Naive thymus-derived CD4-positive, alpha-beta T cell (primary cell): Measurements from ENCODE around the gene PLA2G2F. TPM values are rescaled to one million over a fixed set of nuclear protein-coding genes. Genes with fewer than 3 reads are reported as not detected.

Experiments
- ATAC-seq: fragments of 150-1000 bp; cut with Tn5 transposase; 2 replicates; pipeline ENCODE4 v1.10.0; 2021; ENCODE audit warnings: mild to moderate bottlenecking, moderate library complexity
- CTCF ChIA-PET: fragments of 350-600 bp; sonication (Branson Sonifier 250); formaldehyde crosslinking; loops from one replicate; lab custom pipeline; 2021; ENCODE audit warnings: antibody characterized with exemption; lab: Charles Lee
- POLR2A ChIA-PET: fragments of 350-600 bp; sonication (Branson Sonifier 250); formaldehyde crosslinking; loops from one replicate; lab custom pipeline; 2021; ENCODE audit warnings: antibody characterized with exemption, inconsistent platforms; lab: Charles Lee
- DNase-seq, 9 donors: peaks; one replicate each; pipeline versions ENCODE4 v3.0.0 to v3.0.0-alpha.2; 2020 to 2022; ENCODE audit warnings: mixed read lengths in 1 of 9
- H3K27ac ChIP-seq: one replicate; pipeline ENCODE4 v1.7.0; 2013; ENCODE audit warnings: mild to moderate bottlenecking, low read depth, low read length, moderate library complexity
- H3K27me3 ChIP-seq, 2 donors: one replicate each; pipeline ENCODE4 v1.7.0; 2013; ENCODE audit warnings: low read length in 2 of 2, mild to moderate bottlenecking in 2 of 2, moderate library complexity in 2 of 2; ENCODE audit not compliant: control insufficient read depth in 2 of 2, insufficient read depth in 2 of 2
- H3K36me3 ChIP-seq, 3 experiments: 1 replicate in 2 of 3; 2 replicates in 1 of 3; pipeline ENCODE4 v1.7.0; 2013; ENCODE audit warnings: low read length in 3 of 3, mild to moderate bottlenecking in 3 of 3, moderate library complexity in 1 of 3; ENCODE audit not compliant: insufficient read depth in 3 of 3, control insufficient read depth in 2 of 3
- H3K4me1 ChIP-seq, 2 donors: one replicate each; pipeline ENCODE4 v1.7.0; 2013; ENCODE audit warnings: low read length in 2 of 2, mild to moderate bottlenecking in 2 of 2, moderate library complexity in 1 of 2; ENCODE audit not compliant: control insufficient read depth in 2 of 2, insufficient read depth in 2 of 2
- H3K4me3 ChIP-seq: 2 replicates; pipeline ENCODE4 v1.7.0; 2013; ENCODE audit warnings: mild to moderate bottlenecking, low read length
- H3K9me3 ChIP-seq, 3 experiments: 1 replicate in 2 of 3; 2 replicates in 1 of 3; pipeline ENCODE4 v1.7.0; 2013; ENCODE audit warnings: low read length in 3 of 3; ENCODE audit not compliant: control insufficient read depth in 2 of 3
- H3K27ac Mint-ChIP-seq, 9 donors: one replicate each; pipeline ENCODE4 v1.8.0; 2020 to 2022; ENCODE audit warnings: mixed read lengths in 9 of 9, mild to moderate bottlenecking in 8 of 9, moderate library complexity in 5 of 9, inconsistent platforms in 2 of 9
- H3K27me3 Mint-ChIP-seq, 5 donors: one replicate each; pipeline ENCODE4 v1.8.0; 2021 to 2022; ENCODE audit warnings: mixed read lengths in 5 of 5, mild to moderate bottlenecking in 1 of 5
- H3K36me3 Mint-ChIP-seq, 5 donors: one replicate each; pipeline ENCODE4 v1.8.0; 2020 to 2022; ENCODE audit warnings: mixed read lengths in 5 of 5, mild to moderate bottlenecking in 3 of 5, inconsistent platforms in 1 of 5
- H3K4me1 Mint-ChIP-seq, 7 donors: one replicate each; pipeline ENCODE4 v1.8.0; 2020 to 2022; ENCODE audit warnings: mixed read lengths in 7 of 7, mild to moderate bottlenecking in 3 of 7, inconsistent platforms in 1 of 7
- H3K4me3 Mint-ChIP-seq, 10 donors: one replicate each; pipeline ENCODE4 v1.8.0; 2020 to 2022; ENCODE audit warnings: mild to moderate bottlenecking in 10 of 10, mixed read lengths in 10 of 10, moderate library complexity in 6 of 10, inconsistent platforms in 2 of 10
- H3K9me3 Mint-ChIP-seq, 11 donors: one replicate each; pipeline ENCODE4 v1.8.0; 2020 to 2022; ENCODE audit warnings: mixed read lengths in 11 of 11, mild to moderate bottlenecking in 4 of 11, inconsistent platforms in 1 of 11, moderate library complexity in 1 of 11
- intact Hi-C, 2 donors: fragments of 100-400 bp; cut with micrococcal nuclease; formaldehyde crosslinking; loops; one replicate each; pipeline ENCODE4 v1.15.1; 2023
- polyA plus RNA-seq, 2 donors: library from polyadenylated mRNA; unstranded; fragments of 300-500 nt; fragmentation: Illumina TruSeq; gene quantifications; one replicate each; pipeline ENCODE4 v1.2.3, GENCODE V29; 2021
- total RNA-seq, 6 experiments: library from RNA in 5 of 6; stranded (reverse) in 5 of 6; gene quantifications; 1 replicate in 5 of 6; 2 replicates in 1 of 6; pipeline ENCODE4 v1.2.3 and lab custom pipeline; 2021 to 2026

Gene PLA2G2F
- total and polyA plus RNA-seq, 7 experiments from 2014 or later: not detected

GRCh38 chr1:20152599-20152930 is 13.4 kb downstream of the PLA2G2F start:
- CTCF ChIA-PET: interaction anchor here (0.7 to 4.5 kb wide), 8 partner anchors 9 to 235 kb away, joined by 3 to 65 read pairs (median 4); no protein-coding TSS in a partner anchor
- intact Hi-C loops: loop anchor here (1.0 to 2.0 kb wide), 8 partner anchors 33 to 492 kb away; partner anchors contain the start of gene OTUD3 (in 2 of the 2)
- Mint-ChIP-seq H3K9me3 (peaks cover 0 to 3% (median 0%) of the 10 kb centered on the region in 11 donors), H3K4me3 (peak overlapping the region in 7 of 10 donors; percentile 76 to 90 (median 84)), H3K27ac (peak overlapping the region in 2 of 9 donors; percentile 60 to 61), H3K4me1 (peaks cover 6 to 20% (median 12%) of the 10 kb centered on the region in 7 donors), H3K27me3 (no peaks in the 10 kb centered on the region), H3K36me3 (peaks cover 0 to 3% (median 0%) of the 10 kb centered on the region in 5 donors)
- Histone ChIP-seq H3K9me3 (no peaks in the 10 kb centered on the region), H3K27me3 (no peaks in the 10 kb centered on the region), H3K27ac (no peak overlapping the region), H3K4me1 (peaks cover 5 to 11% of the 10 kb centered on the region in 2 donors), H3K36me3 (no peaks in the 10 kb centered on the region), H3K4me3 (no peak overlapping the region)
- POLR2A ChIA-PET: no interaction called here
- ATAC-seq (peak; percentile 4), DNase-seq (no peak)

GRCh38 chr1:20153000-20153418 is 13.9 kb downstream of the PLA2G2F start:
- H3K36me3 Mint-ChIP-seq: peaks cover 0 to 3% (median 0%) of the 10 kb centered on the region in 5 donors
- H3K27ac Mint-ChIP-seq: no peak overlapping the region
- intact Hi-C loops: loop anchor here (1.0 to 2.0 kb wide), 8 partner anchors 32 to 492 kb away; partner anchors contain the start of gene OTUD3 (in 2 of the 2)
- DNase-seq: no peak
- peaks cover 6 to 20% (median 12%) of the 10 kb centered on the region in 7 donors for H3K4me1 Mint-ChIP-seq
- Histone ChIP-seq H3K27ac (no peak overlapping the region), H3K27me3 (no peaks in the 10 kb centered on the region), H3K36me3 (no peaks in the 10 kb centered on the region), H3K9me3 (no peaks in the 10 kb centered on the region), H3K4me1 (peaks cover 5 to 11% of the 10 kb centered on the region in 2 donors), H3K4me3 (no peak overlapping the region)
- POLR2A ChIA-PET: no interaction called here
- H3K4me3 Mint-ChIP-seq: peak overlapping the region in 1 of 10 donors; percentile 82
- H3K9me3 Mint-ChIP-seq: peaks cover 0 to 7% (median 0%) of the 10 kb centered on the region in 11 donors
- CTCF ChIA-PET: interaction anchor here (0.7 to 4.5 kb wide), 6 partner anchors 10 to 235 kb away, joined by 3 to 65 read pairs (median 6); no protein-coding TSS in a partner anchor
- no peak for ATAC-seq
- H3K27me3 Mint-ChIP-seq: no peaks in the 10 kb centered on the region

GRCh38 chr1:20154301-20154831 is 15.2 kb downstream of the PLA2G2F start:
- intact Hi-C loops: no loop called here

GRCh38 chr1:20158358-20159070 is 19.4 kb downstream of the PLA2G2F start:
- no peaks in the 10 kb centered on the region for H3K36me3 ChIP-seq
- DNase-seq (no peak), ATAC-seq (no peak)
- Mint-ChIP-seq H3K4me3 (no peak overlapping the region), H3K27ac (no peak overlapping the region), H3K4me1 (peaks cover 5 to 13% (median 9%) of the 10 kb centered on the region in 7 donors), H3K36me3 (peaks cover 5 to 20% (median 10%) of the 10 kb centered on the region in 5 donors), H3K9me3 (peaks cover 0 to 60% (median 27%) of the 10 kb centered on the region in 11 donors), H3K27me3 (peaks cover 0 to under 1% (median 0%) of the 10 kb centered on the region in 5 donors)
- no peak overlapping the region for H3K4me3 ChIP-seq
- no peak overlapping the region for H3K27ac ChIP-seq
- ChIA-PET CTCF (interaction anchor here (0.7 to 1.3 kb wide), 2 partner anchors 12 to 31 kb away, joined by 4 read pairs; no protein-coding TSS in a partner anchor), POLR2A (no interaction called here)
- H3K9me3 ChIP-seq: peaks cover 0 to 39% (median 8%) of the 10 kb centered on the region in 3 experiments
- H3K27me3 ChIP-seq: no peaks in the 10 kb centered on the region
- peaks cover 5% of the 10 kb centered on the region in 2 donors for H3K4me1 ChIP-seq
- intact Hi-C loops: no loop called here

More at GRCh38 chr1:20154301-20154831, 15.2 kb downstream of the PLA2G2F start:
- DNase-seq (no peak), ATAC-seq (no peak)
- no peaks in the 10 kb centered on the region for H3K27me3 ChIP-seq
- H3K9me3 ChIP-seq: peaks cover 0 to 10% (median 0%) of the 10 kb centered on the region in 3 experiments
- Mint-ChIP-seq H3K4me3 (peak overlapping the region in 9 of 10 donors; percentile 8 to 74 (median 42)), H3K4me1 (peaks cover 6 to 20% (median 12%) of the 10 kb centered on the region in 7 donors), H3K36me3 (peaks cover 0 to 5% (median 0%) of the 10 kb centered on the region in 5 donors), H3K27ac (peak overlapping the region in 6 of 9 donors; percentile 1 to 81 (median 40)), H3K27me3 (no peaks in the 10 kb centered on the region), H3K9me3 (peaks cover 0 to 18% (median 6%) of the 10 kb centered on the region in 11 donors)
- no peaks in the 10 kb centered on the region for H3K36me3 ChIP-seq
- ChIA-PET POLR2A (no interaction called here), CTCF (interaction anchor here (0.8 to 1.7 kb wide), 2 partner anchors 51 to 255 kb away, joined by 3 read pairs; no protein-coding TSS in a partner anchor)
- H3K4me1 ChIP-seq: peaks cover 5 to 11% of the 10 kb centered on the region in 2 donors
- H3K27ac ChIP-seq: no peak overlapping the region
- no peak overlapping the region for H3K4me3 ChIP-seq

GRCh38 chr1:20160034-20160433 is 20.9 kb downstream of the PLA2G2F start:
- peaks cover 9 to 28% (median 11%) of the 10 kb centered on the region in 5 donors for H3K36me3 Mint-ChIP-seq
- Histone ChIP-seq H3K4me1 (no peaks in the 10 kb centered on the region), H3K27ac (no peak overlapping the region), H3K27me3 (no peaks in the 10 kb centered on the region), H3K4me3 (no peak overlapping the region), H3K9me3 (peaks cover 0 to 44% (median 8%) of the 10 kb centered on the region in 3 experiments), H3K36me3 (no peaks in the 10 kb centered on the region)
- intact Hi-C loops: no loop called here
- no peak for ATAC-seq
- CTCF ChIA-PET: interaction anchor here (0.8 to 1.3 kb wide), 2 partner anchors 9 to 29 kb away, joined by 3 to 4 read pairs; no protein-coding TSS in a partner anchor
- peaks cover 0 to 5% (median 0%) of the 10 kb centered on the region in 5 donors for H3K27me3 Mint-ChIP-seq
- H3K27ac Mint-ChIP-seq: no peak overlapping the region
- no peak overlapping the region for H3K4me3 Mint-ChIP-seq
- DNase-seq: no peak
- H3K9me3 Mint-ChIP-seq: peaks cover 2 to 74% (median 38%) of the 10 kb centered on the region in 11 donors
- H3K4me1 Mint-ChIP-seq: peaks cover 0 to under 1% (median 0%) of the 10 kb centered on the region in 7 donors
- POLR2A ChIA-PET: no interaction called here

GRCh38 chr1:20164694-20165202 is 25.6 kb downstream of the PLA2G2F start:
- peaks cover 0 to 39% (median 8%) of the 10 kb centered on the region in 3 experiments for H3K9me3 ChIP-seq
- Mint-ChIP-seq H3K36me3 (peaks cover 7 to 29% (median 15%) of the 10 kb centered on the region in 5 donors), H3K4me1 (peaks cover 0 to 7% (median 0%) of the 10 kb centered on the region in 7 donors), H3K4me3 (no peak overlapping the region), H3K27ac (no peak overlapping the region), H3K9me3 (peaks cover 2 to 64% (median 39%) of the 10 kb centered on the region in 11 donors), H3K27me3 (peaks cover 0 to 9% (median 4%) of the 10 kb centered on the region in 5 donors)
- H3K4me3 ChIP-seq: no peak overlapping the region
- no peak overlapping the region for H3K27ac ChIP-seq
- ATAC-seq: no peak
- H3K4me1 ChIP-seq: no peaks in the 10 kb centered on the region
- POLR2A ChIA-PET: no interaction called here
- H3K27me3 ChIP-seq: no peaks in the 10 kb centered on the region
- CTCF ChIA-PET: interaction anchor here (1.0 kb wide), 1 partner anchor 13 kb away, joined by 3 read pairs; no protein-coding TSS in a partner anchor
- intact Hi-C loops: loop anchor here (1.0 to 2.0 kb wide), 2 partner anchors 30 to 31 kb away; no protein-coding TSS in a partner anchor
- no peaks in the 10 kb centered on the region for H3K36me3 ChIP-seq
- DNase-seq: no peak
